Measurements from ENCODE around the gene L3MBTL4. TPM values are rescaled to one million over a fixed set of nuclear protein-coding genes. Genes with fewer than 3 reads are reported as not detected.
"Not testable (repeated sequence)": the region's sequence is repeated elsewhere in the genome, so short reads cannot be mapped to it uniquely, and the experiment has no call there.

Gene L3MBTL4
- total RNA-seq, 6 experiments from 2014 or later, result 8.2 to 16.0 (median 11.3) TPM

- Histone ChIP-seq H3K27ac (no peak overlapping the region), H3K27me3 (no peaks in the 10 kb centered on the region), H3K4me3 (no peak overlapping the region), H3K4me1 (no peaks in the 10 kb centered on the region), H3K36me3 (peaks cover 0 to 2% (median 0%) of the 10 kb centered on the region in 4 donors), H3K9me3 (no peaks in the 10 kb centered on the region)
- TF ChIP-seq CTCF (IDR thresholded peaks at IDR 0.05), result no peak
- no peak for TF ChIP-seq POLR2A (IDR thresholded peaks at IDR 0.05)
- ATAC-seq, result no peak
- DNase-seq, result no peak
- intact Hi-C loops (cut with DNase I), result no loop called here
Observed at GRCh38 chr18:6096730-6097129, 318.0 kb downstream of the L3MBTL4 start.

GRCh38 chr18:6088432-6088831 lies 326.3 kb downstream of the L3MBTL4 start:
- H3K27me3 ChIP-seq, result no peaks in the 10 kb centered on the region
- H3K4me1 ChIP-seq, result no peaks in the 10 kb centered on the region
- WGBS (ENCODE audit: insufficient coverage, low coverage, low lambda C conversion rate, missing lambda C conversion rate), result 63% methylated on average over 2 of the region's 2 CpGs
- ATAC-seq (no peak), DNase-seq (no peak)
- H3K4me3 ChIP-seq, result no peak overlapping the region
- TF ChIP-seq CTCF (IDR thresholded peaks at IDR 0.05), result no peak
- no peak for TF ChIP-seq POLR2A (IDR thresholded peaks at IDR 0.05)
- peaks cover 0 to 2% (median 0%) of the 10 kb centered on the region in 4 donors for H3K36me3 ChIP-seq
- no peaks in the 10 kb centered on the region for H3K9me3 ChIP-seq
- intact Hi-C loops (cut with DNase I), result no loop called here
- no peak overlapping the region for H3K27ac ChIP-seq

GRCh38 chr18:6086731-6087130 lies 328.0 kb downstream of the L3MBTL4 start:
- no peak for ATAC-seq
- H3K36me3 ChIP-seq, result no peaks in the 10 kb centered on the region
- H3K4me3 ChIP-seq, result no peak overlapping the region
- H3K9me3 ChIP-seq, result no peaks in the 10 kb centered on the region
- no peaks in the 10 kb centered on the region for H3K27me3 ChIP-seq
- TF ChIP-seq POLR2A (IDR thresholded peaks at IDR 0.05), result no peak
- no peak for TF ChIP-seq CTCF (IDR thresholded peaks at IDR 0.05)
- H3K4me1 ChIP-seq, result no peaks in the 10 kb centered on the region
- no peak for DNase-seq
- intact Hi-C loops (cut with DNase I), result no loop called here
- WGBS (ENCODE audit: insufficient coverage, low coverage, low lambda C conversion rate, missing lambda C conversion rate), result 97% methylated on average over 2 of the region's 2 CpGs
- no peak overlapping the region for H3K27ac ChIP-seq

GRCh38 chr18:6079406-6079805 lies 335.3 kb downstream of the L3MBTL4 start:
- intact Hi-C loops (cut with DNase I), result no loop called here
- no peak for TF ChIP-seq CTCF (IDR thresholded peaks at IDR 0.05)
- ATAC-seq, result no peak

GRCh38 chr18:6078877-6079276 lies 335.8 kb downstream of the L3MBTL4 start:
- no peak for TF ChIP-seq CTCF (IDR thresholded peaks at IDR 0.05)
- TF ChIP-seq POLR2A (IDR thresholded peaks at IDR 0.05), result no peak
- no peak overlapping the region for H3K27ac ChIP-seq
- ATAC-seq (no peak), DNase-seq (no peak)
- H3K4me1 ChIP-seq, result no peaks in the 10 kb centered on the region
- WGBS (ENCODE audit: insufficient coverage, low coverage, low lambda C conversion rate, missing lambda C conversion rate), result 94% methylated on average over 4 of the region's 9 CpGs
- H3K4me3 ChIP-seq, result no peak overlapping the region
- H3K27me3 ChIP-seq, result no peaks in the 10 kb centered on the region
- intact Hi-C loops (cut with DNase I), result no loop called here
- H3K9me3 ChIP-seq, result no peaks in the 10 kb centered on the region
- no peaks in the 10 kb centered on the region for H3K36me3 ChIP-seq

More at GRCh38 chr18:6079406-6079805, 335.3 kb downstream of the L3MBTL4 start:
- Histone ChIP-seq H3K4me3 (no peak overlapping the region), H3K27ac (no peak overlapping the region), H3K36me3 (no peaks in the 10 kb centered on the region), H3K4me1 (no peaks in the 10 kb centered on the region), H3K9me3 (no peaks in the 10 kb centered on the region), H3K27me3 (no peaks in the 10 kb centered on the region)
- no peak for DNase-seq
- 92% methylated on average over 2 of the region's 2 CpGs for WGBS (ENCODE audit: insufficient coverage, low coverage, low lambda C conversion rate, missing lambda C conversion rate)

- H3K4me3 ChIP-seq; DNase-seq; ATAC-seq; intact Hi-C loops (cut with DNase I); H3K9me3 ChIP-seq; H3K4me1 ChIP-seq; H3K27me3 ChIP-seq; H3K27ac ChIP-seq; H3K36me3 ChIP-seq: not testable (repeated sequence)
- 95% methylated on average over 7 of the region's 11 CpGs for WGBS (ENCODE audit: insufficient coverage, low coverage, low lambda C conversion rate, missing lambda C conversion rate)
Observed at GRCh38 chr18:6072423-6072822, 342.3 kb downstream of the L3MBTL4 start.
